ENCODE results near the gene USP10. TPM values are rescaled to one million over a fixed set of nuclear protein-coding genes. Genes with fewer than 3 reads are reported as not detected.
"Not testable (repeated sequence)": the region's sequence is repeated elsewhere in the genome, so short reads cannot be mapped to it uniquely, and the experiment has no call there.

USP10 gene
- polyA plus RNA-seq, 12 donors = 58.0 to 89.7 (median 65.2) TPM; not detected in 1

DNA sequence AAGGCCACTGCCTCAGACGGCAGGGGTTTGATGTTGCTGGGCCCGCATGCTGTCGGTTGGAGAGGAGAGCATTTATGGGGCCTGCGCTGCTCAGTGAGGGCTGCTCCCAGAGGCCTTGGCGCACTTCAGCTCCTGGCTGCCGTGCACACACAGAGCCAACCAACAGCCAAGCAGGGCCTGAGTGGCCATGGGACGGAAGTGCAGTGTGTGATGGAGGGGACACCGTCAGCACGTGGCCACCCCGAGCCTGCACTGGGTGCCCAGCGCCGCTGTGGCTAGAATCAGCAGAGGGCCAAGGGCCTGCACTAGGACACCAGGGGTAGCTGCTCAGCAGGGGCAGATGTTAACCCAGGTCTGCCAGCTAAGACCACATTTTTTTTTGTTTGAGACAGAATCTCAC lies 29.7 kb upstream of the USP10 start:
- no peak for DNase-seq

DNA sequence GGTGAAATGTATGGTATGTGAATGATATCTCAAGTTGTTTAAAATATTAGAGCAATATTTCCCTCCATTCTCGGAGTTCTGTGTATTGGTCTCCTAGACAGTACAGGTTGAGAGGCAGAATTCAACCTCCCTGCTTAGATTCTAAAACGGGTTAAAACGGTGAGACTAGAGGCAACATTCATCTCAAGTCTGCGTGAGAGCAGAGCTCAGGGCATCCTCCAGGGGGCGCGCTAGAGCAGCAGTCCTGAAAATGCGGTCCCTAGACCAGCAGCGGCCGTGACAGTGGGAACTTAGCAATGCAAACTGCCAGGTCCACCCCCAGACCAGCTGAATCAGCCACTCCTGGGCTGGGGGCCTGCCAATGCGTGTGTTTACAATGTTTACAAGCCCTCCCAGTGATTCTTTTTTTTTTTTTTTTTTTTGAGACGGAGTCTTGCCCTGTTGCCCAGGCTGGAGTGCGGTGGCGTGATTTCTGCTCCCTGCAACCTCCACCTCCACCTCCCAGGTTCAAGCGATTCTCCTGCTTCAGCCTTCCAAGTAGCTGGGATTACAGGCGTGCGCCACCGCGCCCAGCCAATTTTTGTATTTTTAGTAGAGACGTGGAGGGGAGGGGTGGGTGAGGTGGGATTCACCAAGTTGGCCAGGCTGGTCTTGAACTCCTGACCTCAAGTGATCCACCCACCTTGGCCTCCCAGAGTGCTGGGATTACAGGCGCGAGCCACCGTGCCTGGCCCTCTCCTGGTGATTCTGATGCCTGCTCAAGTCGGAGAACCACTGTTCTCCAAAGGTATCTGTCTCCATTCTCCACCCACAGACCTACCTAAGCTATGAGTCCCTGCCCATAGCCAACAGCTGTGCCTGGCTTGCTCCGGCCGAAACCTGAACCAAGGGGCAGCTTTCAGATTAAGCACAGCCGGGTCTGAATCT lies 27.3 kb upstream of the USP10 start:
- DNase-seq = peak; percentile 57

DNA sequence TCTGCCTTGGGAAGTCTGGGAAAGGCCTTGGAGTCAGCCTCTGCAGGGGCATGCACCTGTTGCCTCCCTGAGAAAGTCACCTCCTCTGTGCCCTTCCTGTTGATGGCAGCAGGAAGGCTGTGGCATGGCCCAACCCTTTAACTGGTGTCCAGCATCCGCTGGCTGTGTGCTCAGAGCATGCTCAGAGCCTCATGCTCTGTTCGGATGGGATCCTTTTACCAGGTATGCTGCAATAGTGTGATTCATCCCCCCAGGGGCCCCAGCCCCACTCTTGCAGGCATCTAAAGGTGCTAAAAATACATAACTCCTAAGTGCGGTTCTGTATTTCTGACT lies 26.6 kb upstream of the USP10 start:
- DNase-seq = no peak

DNA sequence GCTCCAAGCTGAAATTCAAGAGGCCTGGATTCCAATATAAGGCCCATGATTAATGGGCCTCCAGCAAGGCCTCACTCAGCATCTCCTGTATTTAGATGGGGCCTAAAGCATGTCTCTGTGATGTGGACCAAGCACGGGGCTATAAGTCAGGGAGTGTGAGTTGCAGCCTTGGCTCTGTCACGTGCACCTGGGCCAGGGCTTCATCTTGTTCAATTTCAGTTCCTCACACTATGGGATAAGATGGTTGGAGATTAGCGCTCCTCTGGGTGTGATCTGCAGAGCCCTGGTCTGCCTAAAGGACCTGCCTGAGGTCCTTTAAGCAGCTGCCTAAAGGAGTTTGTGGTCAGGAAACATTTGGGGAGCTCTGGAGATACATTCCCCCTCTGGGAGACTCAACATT lies 26.2 kb upstream of the USP10 start:
- DNase-seq = no peak

DNA sequence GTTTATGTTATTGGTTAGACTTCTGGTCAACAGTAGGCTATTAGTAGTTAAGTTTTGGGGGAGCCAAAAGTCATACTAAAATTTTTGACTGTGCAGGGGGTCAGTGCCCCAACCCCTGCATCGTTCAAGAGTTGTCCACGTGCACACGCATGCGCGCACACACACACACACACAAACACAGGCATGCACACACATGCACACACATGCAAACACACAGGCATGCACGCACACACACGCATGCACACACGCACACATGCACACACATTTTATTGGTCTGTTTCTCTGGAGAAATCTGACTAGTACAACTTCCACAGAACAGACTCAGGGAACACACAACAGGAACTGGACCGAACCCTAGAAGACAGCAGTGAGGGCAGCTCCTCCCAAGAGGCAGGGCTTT lies 24.4 kb upstream of the USP10 start:
- no peak for DNase-seq

DNA sequence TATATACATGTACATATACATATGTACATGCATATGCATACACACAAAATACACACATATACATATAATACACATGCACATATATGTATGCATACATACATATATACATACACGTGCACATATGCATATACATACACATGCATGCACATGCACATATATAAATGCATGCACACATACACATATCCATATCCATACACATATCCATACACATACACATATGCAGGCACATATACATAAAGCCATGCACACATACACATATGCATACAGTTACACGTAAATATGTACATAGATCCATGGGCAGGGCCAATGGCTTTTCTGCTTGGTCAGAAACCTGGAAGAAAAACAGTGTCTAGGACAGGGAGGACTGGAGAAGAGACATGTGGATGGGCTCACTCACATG lies 23.9 kb upstream of the USP10 start:
- no peak for DNase-seq

DNA sequence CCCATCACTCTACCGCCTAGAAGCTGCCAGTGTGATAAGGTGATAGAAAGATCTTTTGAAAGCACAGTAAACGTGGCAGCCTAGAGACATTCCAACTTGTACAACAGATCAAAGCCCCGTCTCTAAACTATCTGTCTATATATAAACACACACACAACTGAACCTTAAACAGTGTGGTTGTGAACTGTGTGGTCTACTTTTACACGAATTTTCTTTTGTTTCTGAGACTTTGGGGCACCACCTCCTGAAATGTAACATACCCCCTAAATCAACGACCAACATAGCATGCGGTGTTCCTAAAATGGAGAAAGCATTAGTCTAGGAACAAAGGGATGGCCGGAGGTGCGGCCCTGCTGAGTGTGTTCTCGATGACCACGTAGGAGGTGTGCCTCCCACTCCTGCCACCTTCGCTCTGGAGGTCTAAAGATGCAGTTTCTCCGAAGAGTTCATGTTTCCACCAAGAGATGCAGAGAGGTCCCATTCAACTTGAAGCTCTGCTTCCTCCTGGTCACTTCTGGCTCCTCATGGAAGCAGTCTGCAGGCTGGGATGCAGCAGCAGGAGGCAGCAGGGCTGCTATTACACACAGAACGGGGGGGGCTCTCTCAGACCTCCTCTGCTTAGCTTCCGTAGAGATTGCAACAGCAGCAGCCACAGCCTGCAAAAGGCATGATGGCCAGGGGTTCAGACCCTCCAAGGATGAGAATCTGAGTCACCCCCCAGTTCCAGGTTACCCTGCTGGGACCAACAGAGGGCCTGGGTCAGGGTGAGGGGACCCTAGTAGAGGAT lies 22.6 kb upstream of the USP10 start:
- no peak for DNase-seq

DNA sequence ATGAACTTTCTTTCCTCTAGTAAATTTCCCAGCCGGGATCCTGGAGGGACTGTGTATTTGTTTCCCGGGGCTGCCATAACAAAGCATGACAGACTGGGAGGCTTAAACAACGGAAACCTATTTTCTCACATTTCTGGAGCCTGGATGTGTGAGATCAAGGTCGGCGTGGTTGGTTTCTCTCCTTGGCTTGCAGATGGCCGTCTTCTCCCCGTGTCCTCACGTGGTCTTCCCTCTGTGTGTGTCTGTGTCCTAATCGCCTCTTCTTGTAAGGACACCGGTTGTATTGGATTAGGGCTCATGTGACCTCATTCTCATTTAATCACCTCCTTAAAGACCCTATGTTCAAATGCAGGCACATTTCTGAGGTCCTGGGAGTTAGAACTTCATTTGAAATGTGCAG lies 22.0 kb upstream of the USP10 start:
- no peak for DNase-seq

DNA sequence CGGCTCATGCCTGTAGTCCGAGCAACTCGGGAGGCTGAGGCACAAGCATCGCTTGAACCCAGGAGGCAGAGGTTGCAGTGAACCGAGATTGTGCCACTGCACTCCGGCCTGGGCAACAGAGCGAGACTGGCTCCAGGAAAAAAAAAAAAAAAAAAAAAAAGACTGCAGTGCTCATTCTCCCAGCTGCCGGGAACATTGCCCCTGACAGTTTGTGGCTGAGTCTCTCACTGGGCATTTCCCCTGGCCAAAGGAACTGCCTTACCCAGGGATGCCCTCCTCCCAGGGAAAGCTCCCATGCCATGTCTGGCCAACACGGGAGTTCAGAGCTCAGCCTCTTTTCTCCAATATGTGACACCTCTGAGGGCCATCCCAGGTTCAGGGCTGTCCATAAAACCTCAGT lies 21.3 kb upstream of the USP10 start:
- no peak for DNase-seq

DNA sequence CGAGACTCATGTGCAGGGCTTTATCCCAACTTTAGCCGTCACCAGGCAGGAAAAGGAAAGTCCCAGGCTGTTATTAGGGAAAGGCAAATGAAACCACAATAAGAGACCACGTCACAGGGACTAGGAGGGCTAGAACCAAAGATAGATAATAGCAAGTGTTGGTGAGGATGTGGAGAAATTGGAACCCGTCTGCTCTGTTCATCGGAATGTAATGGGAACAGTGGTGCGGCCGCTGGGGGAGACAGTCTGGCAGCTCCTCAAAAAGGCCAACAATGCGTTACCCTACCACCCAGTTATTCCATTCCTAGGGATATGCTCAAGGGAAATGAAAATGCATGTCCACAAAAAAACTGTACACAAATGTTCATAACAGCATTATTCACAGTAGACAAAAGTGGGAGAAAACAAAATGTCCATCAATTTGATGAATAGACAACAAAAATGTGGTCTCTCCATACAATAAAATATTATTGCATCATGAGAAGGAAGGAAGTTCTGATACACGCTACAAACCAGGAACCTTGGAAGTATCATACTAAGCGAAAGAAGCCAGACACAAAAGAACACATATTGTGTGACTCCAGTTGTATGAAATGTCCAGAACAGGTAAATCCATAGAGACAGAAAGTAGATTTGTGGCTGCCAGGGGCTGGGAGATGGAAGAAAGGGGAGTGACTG lies 19.5 kb upstream of the USP10 start:
- no peak for DNase-seq

DNA sequence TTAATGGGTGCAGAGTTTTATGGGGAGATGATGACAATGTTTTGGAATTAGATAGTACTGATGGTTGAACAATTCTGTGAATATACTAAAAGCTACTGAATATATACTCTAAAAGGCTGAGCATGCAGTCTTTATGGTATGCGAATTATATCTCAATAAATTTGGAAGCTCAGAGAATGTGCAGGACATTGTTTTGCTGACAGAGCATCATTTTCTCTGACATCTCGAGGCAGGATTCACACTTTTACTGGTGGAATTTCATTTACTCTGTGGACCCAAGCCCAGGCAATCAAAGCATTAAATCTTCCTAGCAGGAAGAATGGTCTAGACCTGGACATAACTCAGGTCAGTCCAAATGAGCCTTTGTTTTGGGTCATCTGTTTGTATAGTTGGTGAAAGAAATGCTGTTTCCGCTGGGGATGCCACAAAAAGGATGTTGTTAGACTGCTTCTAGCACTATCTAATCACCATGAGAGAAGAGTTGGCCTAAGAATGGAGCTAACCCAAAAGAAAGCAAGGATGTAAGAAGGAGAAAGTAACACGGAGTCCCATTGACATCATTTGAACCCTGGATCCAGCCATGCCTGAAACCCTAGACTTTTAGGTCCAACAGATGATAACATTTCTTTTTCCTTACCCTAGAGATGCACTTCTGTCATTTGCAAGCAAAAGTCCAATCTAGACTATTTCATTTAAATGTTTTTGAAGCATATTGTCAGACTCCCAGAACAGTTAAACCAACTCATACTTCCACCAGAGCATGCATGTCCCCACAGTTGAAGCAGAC lies 18.8 kb upstream of the USP10 start:
- no peak for DNase-seq

DNA sequence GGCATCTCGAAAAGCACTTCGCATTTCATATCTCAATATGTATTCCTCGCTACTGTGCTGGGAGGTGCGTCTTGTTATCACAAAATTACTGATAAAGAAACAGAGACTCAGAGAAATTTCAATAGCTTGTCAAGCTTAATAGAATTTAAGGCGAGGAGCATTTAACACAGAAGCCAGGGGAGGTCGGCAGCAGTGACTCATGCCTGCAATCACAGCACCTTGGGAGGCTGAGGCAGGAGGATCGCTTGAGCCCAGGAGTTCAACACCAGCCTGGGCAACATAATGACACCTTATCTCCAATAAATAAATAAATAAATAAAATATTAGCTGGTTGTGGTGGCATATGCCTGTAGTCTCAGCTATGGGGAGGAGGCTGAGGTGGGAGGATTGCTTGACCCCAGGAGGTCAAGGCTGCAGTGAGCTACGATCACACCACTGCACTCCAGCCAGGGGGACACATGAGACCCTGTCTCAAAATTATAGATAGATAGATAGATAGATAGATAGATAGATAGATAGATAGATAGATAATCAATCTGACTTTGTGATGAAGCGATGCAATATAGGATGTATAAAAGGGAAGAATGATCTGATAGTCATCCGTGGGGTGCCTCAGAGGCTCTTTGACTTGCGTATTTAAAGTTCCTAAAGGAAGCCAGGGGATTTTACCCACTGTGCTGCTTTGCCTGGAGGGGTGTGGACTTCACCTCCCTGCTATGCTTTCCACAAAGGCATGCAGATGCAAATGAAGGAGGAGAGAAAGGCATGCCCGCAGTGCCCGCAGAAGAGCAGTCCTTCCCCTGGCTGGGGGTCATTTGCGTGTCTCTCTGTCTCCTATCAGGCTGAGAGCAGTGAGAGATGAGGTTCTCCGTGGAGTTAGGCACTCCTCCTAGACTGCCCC lies 15.9 kb upstream of the USP10 start:
- no peak for DNase-seq

DNA sequence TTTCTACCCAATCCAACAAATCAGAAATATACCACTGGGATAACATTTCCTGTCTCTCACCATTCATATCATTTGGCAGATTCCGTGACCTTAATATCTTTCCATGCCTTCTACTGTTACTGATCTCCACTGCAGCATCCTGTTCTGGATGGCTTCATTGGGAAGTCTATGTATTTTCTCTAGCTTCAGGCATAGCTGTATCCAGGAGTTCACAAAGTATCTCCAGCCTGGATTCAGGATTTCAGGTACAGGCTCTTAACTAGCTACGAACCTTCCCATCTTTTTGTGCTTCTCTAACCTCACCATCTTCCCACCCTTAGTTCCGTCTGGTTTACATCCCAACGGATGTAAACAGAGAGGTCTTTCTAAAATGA lies 15.2 kb upstream of the USP10 start:
- no peak for DNase-seq

DNA sequence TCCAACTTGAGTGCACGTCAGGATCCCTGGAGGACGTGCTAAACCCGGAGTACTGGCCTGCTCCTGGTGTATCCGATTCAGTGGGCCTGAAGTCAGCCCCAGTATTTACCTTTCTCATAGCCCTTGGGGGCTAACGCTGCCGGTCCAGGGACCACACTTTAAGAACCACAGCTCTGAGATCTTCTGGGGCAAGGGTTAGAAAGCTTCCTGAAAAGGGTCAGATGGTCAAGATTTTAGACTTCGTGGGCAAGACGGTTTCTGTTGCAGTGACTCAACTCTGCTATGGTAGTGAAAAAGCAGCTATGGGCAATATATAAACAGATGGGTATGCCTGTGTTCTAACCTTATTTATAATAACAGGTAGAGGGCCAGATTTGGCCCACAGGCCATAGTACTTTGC lies 14.6 kb upstream of the USP10 start:
- DNase-seq = no peak

DNA sequence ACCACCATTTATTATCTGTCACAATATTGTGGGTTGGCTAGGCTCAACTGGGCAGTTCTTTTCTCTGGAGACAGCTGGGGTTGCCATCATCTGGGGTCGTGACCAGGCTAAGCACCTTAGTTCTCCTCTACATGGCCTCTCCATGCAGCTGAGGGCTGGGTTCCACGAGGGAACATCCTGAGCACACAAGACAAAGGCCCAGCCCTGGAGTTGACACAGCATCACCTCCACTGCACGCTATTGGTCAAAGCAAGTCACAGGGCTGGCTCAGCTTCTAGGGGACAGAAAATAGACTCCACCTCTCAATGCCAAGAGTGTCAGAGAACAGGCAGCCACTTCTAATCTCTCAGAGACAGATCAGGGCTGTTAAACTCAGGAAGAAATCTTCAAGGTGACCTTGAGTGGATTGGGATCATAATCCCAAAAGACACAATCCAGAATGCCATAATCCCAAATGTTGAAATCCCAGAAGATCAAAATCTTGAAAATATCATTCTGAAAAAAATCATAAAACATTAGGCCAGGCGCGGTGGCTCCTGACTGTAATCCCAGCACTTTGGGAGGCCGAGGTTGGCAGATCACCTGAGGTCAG lies 13.0 kb upstream of the USP10 start:
- DNase-seq = no peak

DNA sequence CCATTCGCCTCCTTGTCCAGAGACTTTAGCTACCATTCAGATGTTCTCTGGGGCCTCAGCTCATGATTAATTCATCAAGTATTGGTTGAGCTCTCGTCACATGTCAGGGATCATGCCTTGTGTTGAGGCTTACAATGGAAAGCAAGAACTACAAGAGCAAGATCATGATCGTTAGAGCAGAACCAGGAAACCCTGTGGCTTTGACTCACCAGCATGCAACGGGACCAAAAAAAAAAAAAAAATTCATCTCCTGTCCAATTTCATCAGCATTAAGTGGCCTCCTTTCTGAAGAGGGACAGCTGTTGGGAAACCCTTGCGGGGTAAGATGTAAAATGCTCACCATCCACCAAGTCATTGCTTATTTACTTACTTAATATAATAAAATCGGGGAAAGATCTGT lies 12.1 kb upstream of the USP10 start:
- DNase-seq = no peak

DNA sequence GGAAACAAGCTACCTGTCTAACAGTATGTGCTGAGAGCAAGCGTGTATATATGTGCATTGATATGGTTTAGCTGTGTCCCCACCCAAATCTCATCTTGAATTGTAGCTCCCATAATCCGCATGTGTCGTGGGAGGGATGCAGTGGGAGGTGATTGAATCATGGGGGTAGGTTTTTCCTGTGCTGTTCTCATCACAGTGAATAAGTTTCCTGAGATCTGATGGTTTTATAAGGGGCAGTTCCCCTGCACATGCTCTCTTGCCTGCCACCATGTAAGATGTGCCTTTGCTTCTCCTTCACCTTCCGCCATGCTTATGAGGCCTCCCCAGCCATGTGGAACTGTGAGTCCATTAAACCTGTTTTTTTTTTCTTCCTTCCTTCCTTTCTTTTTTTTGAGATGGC lies 11.6 kb upstream of the USP10 start:
- not testable (repeated sequence) for DNase-seq

DNA sequence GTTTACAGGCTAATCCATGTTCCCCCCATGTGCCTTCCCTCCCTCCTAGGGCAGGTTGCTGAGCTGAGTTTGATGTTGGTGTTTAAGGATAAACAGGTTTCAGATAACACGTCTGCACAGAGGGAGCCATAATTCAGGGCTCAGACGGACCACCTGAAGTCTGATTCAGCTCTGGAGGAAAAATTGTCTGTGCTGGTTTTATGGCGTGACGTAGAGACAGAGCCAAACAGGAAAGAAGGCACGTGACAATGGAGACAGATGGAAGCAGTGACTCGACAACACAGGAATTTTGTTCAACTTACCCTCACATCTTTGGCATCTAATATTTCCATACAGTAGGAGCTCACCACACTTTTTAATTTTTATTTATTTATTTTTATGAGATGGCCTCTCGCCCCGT lies 10.7 kb upstream of the USP10 start:
- DNase-seq = no peak

DNA sequence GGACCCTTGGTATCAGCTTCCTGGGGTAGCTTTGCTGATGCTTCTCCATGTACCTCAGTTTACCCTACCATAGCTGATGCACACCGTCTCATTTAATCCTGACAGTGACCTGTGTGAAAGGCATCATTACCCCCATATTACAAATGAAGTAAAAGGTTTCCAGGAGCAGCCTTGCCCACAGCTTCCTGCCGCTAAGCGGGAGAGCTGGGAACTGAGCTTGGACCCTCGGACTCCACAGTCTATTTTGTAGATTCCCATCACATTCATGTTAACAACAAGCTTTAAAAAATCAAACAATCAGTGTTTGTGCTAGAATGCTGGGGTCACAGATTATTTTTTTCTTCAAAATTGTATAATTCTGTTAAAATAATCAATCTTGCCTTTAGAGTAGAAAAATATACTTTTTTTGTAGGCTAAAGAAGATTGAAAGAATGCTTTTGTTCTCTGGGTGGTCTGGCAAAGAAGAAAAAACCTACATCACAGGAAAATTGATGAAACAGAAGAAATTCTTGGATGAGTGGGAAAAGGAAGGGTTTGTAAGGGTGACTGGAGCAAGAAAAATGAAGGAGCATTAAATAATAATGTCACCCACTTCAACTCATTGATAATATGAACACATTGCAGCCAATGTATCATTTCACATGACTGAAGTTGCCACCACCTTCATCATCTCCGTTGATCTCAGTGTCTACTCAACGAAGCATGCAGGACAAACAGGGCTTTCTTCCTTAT lies 9.5 kb upstream of the USP10 start:
- no peak for DNase-seq

Data from muscle of arm (tissue), 12 donors.